ENCODE data around the gene IL6.
"Not testable (repeated sequence)": the region's sequence is repeated elsewhere in the genome, so short reads cannot be mapped to it uniquely, and the experiment has no call there.

The IL6 gene

GRCh38 chr7:22683379-22683778, 43.6 kb upstream of the IL6 start:
- no peaks in the 10 kb centered on the region for H3K27me3 Mint-ChIP-seq (ENCODE audit: low read depth)
- H3K4me1 Mint-ChIP-seq, result peaks cover 6% of the 10 kb centered on the region
- no peak overlapping the region for H3K4me3 Mint-ChIP-seq
- TF ChIP-seq CTCF (IDR thresholded peaks at IDR 0.05; ENCODE audit: unreplicated experiment in 3 of 3), result no peak
- no peaks in the 10 kb centered on the region for H3K36me3 Mint-ChIP-seq (ENCODE audit: low read depth)
- H3K9me3 Mint-ChIP-seq, result no peaks in the 10 kb centered on the region
- no peak overlapping the region for H3K27ac Mint-ChIP-seq

GRCh38 chr7:22686620-22687019, 40.4 kb upstream of the IL6 start:
- TF ChIP-seq CTCF (IDR thresholded peaks at IDR 0.05; ENCODE audit: unreplicated experiment in 3 of 3), result no peak
- no peaks in the 10 kb centered on the region for H3K36me3 Mint-ChIP-seq (ENCODE audit: low read depth)
- no peaks in the 10 kb centered on the region for H3K9me3 Mint-ChIP-seq
- no peaks in the 10 kb centered on the region for H3K27me3 Mint-ChIP-seq (ENCODE audit: low read depth)
- H3K4me3 Mint-ChIP-seq, result no peak overlapping the region
- no peak overlapping the region for H3K27ac Mint-ChIP-seq
- peaks cover 6% of the 10 kb centered on the region for H3K4me1 Mint-ChIP-seq

GRCh38 chr7:22688084-22688483, 38.9 kb upstream of the IL6 start:
- H3K4me1 Mint-ChIP-seq, result peaks cover 6% of the 10 kb centered on the region
- no peaks in the 10 kb centered on the region for H3K36me3 Mint-ChIP-seq (ENCODE audit: low read depth)
- H3K9me3 Mint-ChIP-seq, result no peaks in the 10 kb centered on the region
- no peak for TF ChIP-seq CTCF (IDR thresholded peaks at IDR 0.05; ENCODE audit: unreplicated experiment in 3 of 3)
- H3K4me3 Mint-ChIP-seq, result no peak overlapping the region
- H3K27me3 Mint-ChIP-seq (ENCODE audit: low read depth), result no peaks in the 10 kb centered on the region
- no peak overlapping the region for H3K27ac Mint-ChIP-seq

GRCh38 chr7:22688934-22689333, 38.1 kb upstream of the IL6 start:
- H3K4me1 Mint-ChIP-seq; H3K27ac Mint-ChIP-seq; H3K27me3 Mint-ChIP-seq (ENCODE audit: low read depth); H3K4me3 Mint-ChIP-seq; H3K9me3 Mint-ChIP-seq; H3K36me3 Mint-ChIP-seq (ENCODE audit: low read depth): not testable (repeated sequence)

GRCh38 chr7:22694597-22695207, 32.3 kb upstream of the IL6 start:
- H3K4me1 Mint-ChIP-seq, result no peaks in the 10 kb centered on the region
- no peaks in the 10 kb centered on the region for H3K9me3 Mint-ChIP-seq
- no peak overlapping the region for H3K4me3 Mint-ChIP-seq
- H3K36me3 Mint-ChIP-seq (ENCODE audit: low read depth), result no peaks in the 10 kb centered on the region
- H3K27ac Mint-ChIP-seq, result no peak overlapping the region
- no peak for TF ChIP-seq CTCF (IDR thresholded peaks at IDR 0.05; ENCODE audit: unreplicated experiment in 3 of 3)
- H3K27me3 Mint-ChIP-seq (ENCODE audit: low read depth), result no peaks in the 10 kb centered on the region

- no peaks in the 10 kb centered on the region for H3K36me3 Mint-ChIP-seq (ENCODE audit: low read depth)
- H3K27me3 Mint-ChIP-seq (ENCODE audit: low read depth), result no peaks in the 10 kb centered on the region
These were observed 31.4 kb upstream of the IL6 start for GRCh38 chr7:22695476-22696132.

More at GRCh38 chr7:22695476-22696132, 31.4 kb upstream of the IL6 start:
- no peak overlapping the region for H3K4me3 Mint-ChIP-seq
- H3K9me3 Mint-ChIP-seq, result no peaks in the 10 kb centered on the region
- no peaks in the 10 kb centered on the region for H3K4me1 Mint-ChIP-seq
- no peak overlapping the region for H3K27ac Mint-ChIP-seq
- TF ChIP-seq CTCF (IDR thresholded peaks at IDR 0.05; ENCODE audit: unreplicated experiment in 3 of 3), result no peak

All from nephron (organoid).